ENCODE measurements around the gene CYP8B1. TPM values are rescaled to one million over a fixed set of nuclear protein-coding genes. Genes with fewer than 3 reads are reported as not detected.
"Not testable (repeated sequence)": the region's sequence is repeated elsewhere in the genome, so short reads cannot be mapped to it uniquely, and the experiment has no call there.

The CYP8B1 gene
- total and polyA plus RNA-seq, 4 donors = 0.01 to 0.09 TPM; not detected in 2

DNA sequence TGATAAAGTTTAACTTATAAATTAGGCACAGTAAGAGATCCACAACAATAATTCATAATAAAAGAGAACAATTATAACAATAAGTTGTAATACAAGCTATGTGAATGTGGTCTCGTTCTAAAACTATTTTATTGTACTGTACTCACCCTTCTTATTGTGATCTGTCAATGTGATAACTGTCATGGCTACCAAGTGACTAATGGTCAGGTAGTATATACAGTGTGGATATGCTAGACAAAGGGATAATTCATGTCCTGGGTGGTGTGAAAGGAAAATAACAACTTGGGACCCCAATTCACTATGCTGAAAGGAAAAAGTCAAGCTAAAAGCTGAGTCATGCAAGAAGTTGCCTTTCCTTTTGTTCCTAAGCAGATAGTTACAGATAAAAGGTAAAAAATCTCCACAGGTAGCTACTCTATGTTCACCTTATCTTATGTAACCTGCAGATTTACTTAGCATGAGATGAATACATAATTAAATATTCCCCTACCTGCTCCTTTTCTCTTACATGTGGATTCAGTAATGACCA is 10.7 kb upstream of the CYP8B1 start:
- Histone ChIP-seq H3K4me3 (no peak overlapping the region), H3K9ac (ENCODE audit: insufficient read depth in 1 of 2, low read length in 2 of 2) (no peak overlapping the region), H3K4me1 (ENCODE audit: control insufficient read depth in 5 of 5, insufficient read depth in 5 of 5, low read length in 5 of 5) (peaks cover 0 to 2% (median 0%) of the 10 kb centered on the region in 5 donors), H3K9me3 (ENCODE audit: control insufficient read depth in 4 of 4, insufficient read depth in 3 of 4, low read length in 3 of 4) (no peaks in the 10 kb centered on the region), H3K27me3 (ENCODE audit: control insufficient read depth in 3 of 3, insufficient read depth in 3 of 3, low read length in 2 of 3) (no peaks in the 10 kb centered on the region), H3K27ac (ENCODE audit: low read depth in 1 of 2, low read length in 1 of 2) (no peak overlapping the region), H3K36me3 (ENCODE audit: control insufficient read depth in 4 of 4, insufficient read depth in 4 of 4, low read length in 4 of 4) (no peaks in the 10 kb centered on the region)
- DNase-seq = no peak
- 76 to 78% methylated on average over 1 of the region's 1 CpG for WGBS, 2 donors
- no peak for ATAC-seq (ENCODE audit: insufficient read depth, low FRiP score)
- no peak for TF ChIP-seq CTCF (IDR thresholded peaks at IDR 0.05; ENCODE audit: control extremely low read depth, extremely low read depth)

DNA sequence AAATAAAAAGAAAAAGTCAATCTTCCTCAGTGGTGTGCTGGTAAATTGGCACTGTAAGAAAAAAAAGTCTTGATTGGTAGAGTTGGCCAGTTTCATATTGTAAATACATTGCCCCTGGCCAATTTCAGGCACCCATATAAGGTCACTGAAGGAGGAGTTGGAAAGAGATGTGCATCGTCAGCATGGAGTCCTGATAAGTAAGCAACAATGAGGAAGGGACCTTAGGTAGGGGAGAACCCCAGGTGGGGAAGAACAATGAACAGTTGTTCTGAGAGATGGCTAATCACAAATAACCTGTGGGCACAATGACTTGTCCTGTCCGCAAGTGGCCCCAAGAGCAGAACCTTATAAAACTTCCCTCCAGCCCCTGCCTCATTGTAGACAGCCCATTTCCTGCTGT is 8.6 kb upstream of the CYP8B1 start:
- H3K36me3 ChIP-seq (ENCODE audit: control insufficient read depth in 4 of 4, insufficient read depth in 4 of 4, low read length in 4 of 4) = no peaks in the 10 kb centered on the region
- H3K4me1 ChIP-seq (ENCODE audit: control insufficient read depth in 5 of 5, insufficient read depth in 5 of 5, low read length in 5 of 5) = peaks cover 0 to 8% (median 3%) of the 10 kb centered on the region in 5 donors
- H3K9me3 ChIP-seq (ENCODE audit: control insufficient read depth in 4 of 4, insufficient read depth in 3 of 4, low read length in 3 of 4) = no peaks in the 10 kb centered on the region
- 78 to 79% methylated on average over 2 of the region's 2 CpGs for WGBS, 2 donors
- no peak overlapping the region for H3K9ac ChIP-seq (ENCODE audit: insufficient read depth in 1 of 2, low read length in 2 of 2)
- H3K4me3 ChIP-seq = no peak overlapping the region
- no peak for ATAC-seq (ENCODE audit: insufficient read depth, low FRiP score)
- TF ChIP-seq CTCF (IDR thresholded peaks at IDR 0.05; ENCODE audit: control extremely low read depth, extremely low read depth) = no peak
- no peak for DNase-seq
- H3K27me3 ChIP-seq (ENCODE audit: control insufficient read depth in 3 of 3, insufficient read depth in 3 of 3, low read length in 2 of 3) = no peaks in the 10 kb centered on the region
- no peak overlapping the region for H3K27ac ChIP-seq (ENCODE audit: low read depth in 1 of 2, low read length in 1 of 2)

- 83 to 91% methylated on average over 6 of the region's 6 CpGs for WGBS, 2 donors
- not testable (repeated sequence) for ATAC-seq (ENCODE audit: insufficient read depth, low FRiP score); H3K9ac ChIP-seq (ENCODE audit: insufficient read depth in 1 of 2, low read length in 2 of 2)
These were observed 7.7 kb upstream of the CYP8B1 start for GRCh38 chr3:42883251-42883930.

GRCh38 chr3:42880601-42881451 is 5.1 kb upstream of the CYP8B1 start:
- H3K4me3 ChIP-seq = peak overlapping the region; percentile 41
- no peaks in the 10 kb centered on the region for H3K36me3 ChIP-seq (ENCODE audit: control insufficient read depth in 4 of 4, insufficient read depth in 4 of 4, low read length in 4 of 4)
- peaks cover 0 to 8% (median 5%) of the 10 kb centered on the region in 5 donors for H3K4me1 ChIP-seq (ENCODE audit: control insufficient read depth in 5 of 5, insufficient read depth in 5 of 5, low read length in 5 of 5)
- WGBS, 2 donors = 3 to 4% methylated on average over 58 to 61 of the region's 61 CpGs
- H3K27ac ChIP-seq (ENCODE audit: low read depth in 1 of 2, low read length in 1 of 2) = peak overlapping the region in 1 of 2 donors; percentile 18
- H3K9me3 ChIP-seq (ENCODE audit: control insufficient read depth in 4 of 4, insufficient read depth in 3 of 4, low read length in 3 of 4) = no peaks in the 10 kb centered on the region
- H3K9ac ChIP-seq (ENCODE audit: insufficient read depth in 1 of 2, low read length in 2 of 2) = peak overlapping the region; percentile 29 to 81
- DNase-seq (peak; percentile 88 to 92 (median 92)), ATAC-seq (ENCODE audit: insufficient read depth, low FRiP score) (peak; percentile 99)
- TF ChIP-seq CTCF (IDR thresholded peaks at IDR 0.05; ENCODE audit: control extremely low read depth, extremely low read depth) = peak; percentile 81
- no peaks in the 10 kb centered on the region for H3K27me3 ChIP-seq (ENCODE audit: control insufficient read depth in 3 of 3, insufficient read depth in 3 of 3, low read length in 2 of 3)

More at GRCh38 chr3:42883251-42883930, 7.7 kb upstream of the CYP8B1 start:
- not testable (repeated sequence) for H3K27ac ChIP-seq (ENCODE audit: low read depth in 1 of 2, low read length in 1 of 2); H3K4me1 ChIP-seq (ENCODE audit: control insufficient read depth in 5 of 5, insufficient read depth in 5 of 5, low read length in 5 of 5); H3K27me3 ChIP-seq (ENCODE audit: control insufficient read depth in 3 of 3, insufficient read depth in 3 of 3, low read length in 2 of 3); H3K9me3 ChIP-seq (ENCODE audit: control insufficient read depth in 4 of 4, insufficient read depth in 3 of 4, low read length in 3 of 4); DNase-seq; H3K36me3 ChIP-seq (ENCODE audit: control insufficient read depth in 4 of 4, insufficient read depth in 4 of 4, low read length in 4 of 4); H3K4me3 ChIP-seq

Data from lung (tissue), 12 donors.